Liver (tissue), 9 donors: ENCODE results near the gene TEX10. TPM values are rescaled to one million over a fixed set of nuclear protein-coding genes. Genes with fewer than 3 reads are reported as not detected.

ENCODE experiments used
- DNase-seq: peaks from one replicate; pipeline ENCODE4 v3.0.0-alpha.2; 2017; ENCODE audit warnings: low spot score
- H3K27ac ChIP-seq, 2 donors: one replicate each; pipeline ENCODE4 v1.7.0; 2013; ENCODE audit warnings: inconsistent platforms in 2 of 2, low read length in 2 of 2, control low read depth in 1 of 2, low read depth in 1 of 2, mild to moderate bottlenecking in 1 of 2
- H3K27me3 ChIP-seq, 4 donors: one replicate each; pipeline versions ENCODE4 v1.6.1 to v1.7.0; 2013; ENCODE audit warnings: low read length in 3 of 4, inconsistent platforms in 1 of 4, mild to moderate bottlenecking in 1 of 4, moderate library complexity in 1 of 4; ENCODE audit not compliant: control insufficient read depth in 4 of 4, insufficient read depth in 4 of 4
- H3K36me3 ChIP-seq, 4 donors: one replicate each; pipeline versions ENCODE4 v1.6.1 to v1.7.0; 2013; ENCODE audit warnings: low read length in 3 of 4, mild to moderate bottlenecking in 3 of 4, low read depth in 1 of 4, moderate library complexity in 1 of 4; ENCODE audit not compliant: control insufficient read depth in 4 of 4, insufficient read depth in 3 of 4
- H3K4me1 ChIP-seq, 4 donors: one replicate each; pipeline versions ENCODE4 v1.6.1 to v1.7.0; 2013; ENCODE audit warnings: low read length in 3 of 4, mild to moderate bottlenecking in 3 of 4, moderate library complexity in 1 of 4; ENCODE audit not compliant: control insufficient read depth in 4 of 4, insufficient read depth in 4 of 4
- H3K4me3 ChIP-seq, 3 donors: one replicate each; pipeline versions ENCODE4 v1.6.1 to v1.7.0; 2013; ENCODE audit warnings: low read length in 3 of 3, control low read depth in 1 of 3, low read depth in 1 of 3, mild to moderate bottlenecking in 1 of 3
- H3K9ac ChIP-seq, 2 donors: one replicate each; pipeline ENCODE4 v1.7.0; 2013; ENCODE audit warnings: low read length in 2 of 2, mild to moderate bottlenecking in 2 of 2, moderate library complexity in 2 of 2, control low read depth in 1 of 2, low read depth in 1 of 2
- H3K9me3 ChIP-seq, 4 donors: one replicate each; pipeline versions ENCODE4 v1.6.1 to v1.7.0; 2013; ENCODE audit warnings: low read length in 3 of 4; ENCODE audit not compliant: control insufficient read depth in 4 of 4
- ATF3 ChIP-seq: IDR thresholded peaks from 2 replicates; pipeline ENCODE4 v1.6.1; 2016; ENCODE audit warnings: antibody characterized with exemption
- EGR1 ChIP-seq, 2 donors: IDR thresholded peaks; 2 replicates each; pipeline ENCODE4 v1.6.1; 2016 to 2018; ENCODE audit warnings: antibody characterized with exemption in 2 of 2, low read depth in 2 of 2
- FOXA1 ChIP-seq: IDR thresholded peaks from 2 replicates; pipeline ENCODE4 v1.6.1; 2016; ENCODE audit warnings: antibody characterized with exemption
- FOXA2 ChIP-seq: IDR thresholded peaks from 2 replicates; pipeline ENCODE4 v1.6.1; 2016; ENCODE audit warnings: antibody characterized with exemption
- GABPA ChIP-seq, 2 donors: IDR thresholded peaks in 1 of 2; conservative IDR thresholded peaks in 1 of 2; 2 replicates each; pipeline ENCODE4 v1.6.1; 2016; ENCODE audit warnings: antibody characterized with exemption in 2 of 2, mild to moderate bottlenecking in 1 of 2, moderate library complexity in 1 of 2
- HNF4A ChIP-seq, 2 donors: conservative IDR thresholded peaks; 2 replicates each; pipeline ENCODE4 v1.6.1; 2016; ENCODE audit warnings: antibody characterized with exemption in 2 of 2, mild to moderate bottlenecking in 2 of 2
- HNF4G ChIP-seq: IDR thresholded peaks from 2 replicates; pipeline ENCODE4 v1.6.1; 2016; ENCODE audit warnings: antibody characterized with exemption
- JUND ChIP-seq, 2 donors: IDR thresholded peaks; 2 replicates each; pipeline ENCODE4 v1.6.1; 2016; ENCODE audit warnings: antibody characterized with exemption in 2 of 2
- MAX ChIP-seq: IDR thresholded peaks from 2 replicates; pipeline ENCODE4 v1.6.1; 2016; ENCODE audit warnings: antibody characterized with exemption
- NR2F2 ChIP-seq: IDR thresholded peaks from 2 replicates; pipeline ENCODE4 v1.6.1; 2016; ENCODE audit warnings: antibody characterized with exemption
- RAD21 ChIP-seq, 2 donors: IDR thresholded peaks; 2 replicates each; pipeline ENCODE4 v1.6.1; 2016; ENCODE audit warnings: antibody characterized with exemption in 2 of 2, mild to moderate bottlenecking in 2 of 2
- REST ChIP-seq: IDR thresholded peaks from 2 replicates; pipeline ENCODE4 v1.6.1; 2016; ENCODE audit warnings: antibody characterized with exemption, mild to moderate bottlenecking
- RXRA ChIP-seq, 2 donors: IDR thresholded peaks; 2 replicates each; pipeline ENCODE4 v1.6.1; 2017 to 2018; ENCODE audit warnings: antibody characterized with exemption in 2 of 2, mild to moderate bottlenecking in 1 of 2
- SP1 ChIP-seq: IDR thresholded peaks from 2 replicates; pipeline ENCODE4 v1.6.1; 2018; ENCODE audit warnings: antibody characterized with exemption, mild to moderate bottlenecking
- TAF1 ChIP-seq: conservative IDR thresholded peaks from 2 replicates; pipeline ENCODE4 v1.6.1; 2016; ENCODE audit warnings: antibody characterized with exemption, mild to moderate bottlenecking
- YY1 ChIP-seq: IDR thresholded peaks from 2 replicates; pipeline ENCODE4 v1.6.1; 2016; ENCODE audit warnings: antibody characterized with exemption, mild to moderate bottlenecking
- ZBTB33 ChIP-seq: IDR thresholded peaks from 2 replicates; pipeline ENCODE4 v1.6.1; 2016; ENCODE audit warnings: antibody characterized with exemption
- WGBS: extraction: QIAGEN DNeasy Blood & Tissue Kit; methylation state at CpG from one replicate; pipeline ENCODE4 v1.1.7; 2013; 5-methylcytosine and 5-hydroxymethylcytosine counted together
- polyA plus RNA-seq, 2 donors: library from polyadenylated mRNA; stranded (reverse) in 1 of 2; unstranded in 1 of 2; fragments of 200-250 nt in 1 of 2; fragments of >200 nt in 1 of 2; fragmentation: Nextera tagmentation in 1 of 2; extraction: Ambion mirVana in 1 of 2; gene quantifications; one replicate each; pipeline versions ENCODE4 v1.2.1 to v1.2.3, GENCODE V29; 2013 to 2015
- total RNA-seq, 2 donors: library from RNA; depleted of rRNA; stranded (reverse); fragments of >200 nt; gene quantifications; one replicate each; pipeline ENCODE4 v1.2.3, GENCODE V29; 2014
- donor health status: healthy.
- donor health status: healthy.
- donor health status: healthy.
- donor health status: healthy.
- donor health status: healthy.

The TEX10 gene
- total and polyA plus RNA-seq, 4 donors: 3.3 to 10.0 (median 6.1) TPM

GRCh38 chr9:100401042-100401441 lies 48.3 kb upstream of the TEX10 start:
- Histone ChIP-seq H3K9me3 (no peaks in the 10 kb centered on the region), H3K9ac (no peak overlapping the region), H3K4me3 (no peak overlapping the region), H3K36me3 (no peaks in the 10 kb centered on the region), H3K27ac (no peak overlapping the region), H3K4me1 (no peaks in the 10 kb centered on the region), H3K27me3 (peaks cover 0 to 2% (median 0%) of the 10 kb centered on the region in 4 donors)
- TF ChIP-seq SP1 (no peak), JUND (IDR thresholded peaks at IDR 0.05) (no peak), GABPA (IDR thresholded peaks at IDR 0.05 in 1 of 2, conservative IDR thresholded peaks at IDR 0.05 in 1 of 2) (no peak), HNF4A (conservative IDR thresholded peaks at IDR 0.05) (no peak)
- DNase-seq: no peak
- WGBS: 98% methylated on average over 1 of the region's 1 CpG

GRCh38 chr9:100397529-100398266 lies 45.0 kb upstream of the TEX10 start:
- Histone ChIP-seq H3K4me3 (no peak overlapping the region), H3K9me3 (no peaks in the 10 kb centered on the region), H3K27me3 (peaks cover 0 to 2% (median 0%) of the 10 kb centered on the region in 4 donors), H3K9ac (no peak overlapping the region), H3K4me1 (no peaks in the 10 kb centered on the region), H3K27ac (no peak overlapping the region), H3K36me3 (no peaks in the 10 kb centered on the region)
- TF ChIP-seq FOXA1 (no peak), RXRA (IDR thresholded peaks at IDR 0.05) (no peak), NR2F2 (no peak), EGR1 (IDR thresholded peaks at IDR 0.05; ENCODE audit: low read depth in 2 of 2) (no peak), HNF4G (no peak), GABPA (IDR thresholded peaks at IDR 0.05 in 1 of 2, conservative IDR thresholded peaks at IDR 0.05 in 1 of 2) (no peak), REST (no peak), JUND (IDR thresholded peaks at IDR 0.05) (no peak), HNF4A (conservative IDR thresholded peaks at IDR 0.05) (no peak), MAX (no peak), ATF3 (no peak), YY1 (no peak), TAF1 (no peak)
- DNase-seq: no peak
- 84% methylated on average over 3 of the region's 3 CpGs for WGBS

- WGBS: 98% methylated on average over 9 of the region's 9 CpGs
- TF ChIP-seq HNF4G (no peak), GABPA (IDR thresholded peaks at IDR 0.05 in 1 of 2, conservative IDR thresholded peaks at IDR 0.05 in 1 of 2) (no peak), SP1 (no peak), RAD21 (IDR thresholded peaks at IDR 0.05) (no peak), TAF1 (no peak), NR2F2 (no peak), ZBTB33 (no peak), JUND (IDR thresholded peaks at IDR 0.05) (no peak), MAX (no peak), FOXA2 (no peak), ATF3 (no peak), FOXA1 (no peak)
These were observed 44.0 kb upstream of the TEX10 start for GRCh38 chr9:100396769-100397168.

More at GRCh38 chr9:100396769-100397168, 44.0 kb upstream of the TEX10 start:
- Histone ChIP-seq H3K9ac (no peak overlapping the region), H3K4me1 (no peaks in the 10 kb centered on the region), H3K27me3 (no peaks in the 10 kb centered on the region), H3K27ac (no peak overlapping the region), H3K4me3 (no peak overlapping the region), H3K9me3 (no peaks in the 10 kb centered on the region), H3K36me3 (no peaks in the 10 kb centered on the region)
- DNase-seq: no peak
